NCI-H146 treated with DMSO at 0.1 percent for 48 hours (cell line): ENCODE data around the gene LPCAT3.

ENCODE experiments used
- DNase-seq: peaks from one replicate; lab custom pipeline; 2025; ENCODE audit not compliant: unreplicated experiment; lab: John Stamatoyannopoulos, UW

LPCAT3 gene

GRCh38 chr12:6941267-6941666 is 77.0 kb downstream of the LPCAT3 start:
- no peak for DNase-seq

GRCh38 chr12:6939191-6939540 is 79.1 kb downstream of the LPCAT3 start:
- DNase-seq: no peak

DNA sequence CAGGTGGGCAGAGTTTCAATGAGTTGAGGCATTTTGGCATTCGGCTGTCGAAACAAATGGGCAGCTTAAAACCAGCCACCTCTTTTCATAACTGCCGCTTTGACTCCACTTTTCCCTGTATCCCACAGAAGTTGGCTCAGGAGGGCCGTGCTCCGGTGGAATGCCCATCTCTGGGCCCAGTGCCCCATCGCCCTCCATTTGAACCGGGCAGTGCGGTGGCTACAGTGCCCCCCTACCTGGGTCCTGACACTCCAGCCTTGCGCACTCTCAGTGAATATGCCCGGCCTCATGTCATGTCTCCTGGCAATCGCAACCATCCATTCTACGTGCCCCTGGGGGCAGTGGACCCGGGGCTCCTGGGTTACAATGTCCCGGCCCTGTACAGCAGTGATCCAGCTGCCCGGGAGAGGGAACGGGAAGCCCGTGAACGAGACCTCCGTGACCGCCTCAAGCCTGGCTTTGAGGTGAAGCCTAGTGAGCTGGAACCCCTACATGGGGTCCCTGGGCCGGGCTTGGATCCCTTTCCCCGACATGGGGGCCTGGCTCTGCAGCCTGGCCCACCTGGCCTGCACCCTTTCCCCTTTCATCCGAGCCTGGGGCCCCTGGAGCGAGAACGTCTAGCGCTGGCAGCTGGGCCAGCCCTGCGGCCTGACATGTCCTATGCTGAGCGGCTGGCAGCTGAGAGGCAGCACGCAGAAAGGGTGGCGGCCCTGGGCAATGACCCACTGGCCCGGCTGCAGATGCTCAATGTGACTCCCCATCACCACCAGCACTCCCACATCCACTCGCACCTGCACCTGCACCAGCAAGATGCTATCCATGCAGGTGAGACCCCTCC is 79.7 kb downstream of the LPCAT3 start:
- DNase-seq: no peak

- peak; percentile 98 for DNase-seq
These were observed 80.6 kb downstream of the LPCAT3 start for GRCh38 chr12:6937481-6938352.

- peak; percentile 28 for DNase-seq
These were observed 81.4 kb downstream of the LPCAT3 start for GRCh38 chr12:6936636-6937480.

GRCh38 chr12:6936194-6936635 is 82.1 kb downstream of the LPCAT3 start:
- no peak for DNase-seq

DNA sequence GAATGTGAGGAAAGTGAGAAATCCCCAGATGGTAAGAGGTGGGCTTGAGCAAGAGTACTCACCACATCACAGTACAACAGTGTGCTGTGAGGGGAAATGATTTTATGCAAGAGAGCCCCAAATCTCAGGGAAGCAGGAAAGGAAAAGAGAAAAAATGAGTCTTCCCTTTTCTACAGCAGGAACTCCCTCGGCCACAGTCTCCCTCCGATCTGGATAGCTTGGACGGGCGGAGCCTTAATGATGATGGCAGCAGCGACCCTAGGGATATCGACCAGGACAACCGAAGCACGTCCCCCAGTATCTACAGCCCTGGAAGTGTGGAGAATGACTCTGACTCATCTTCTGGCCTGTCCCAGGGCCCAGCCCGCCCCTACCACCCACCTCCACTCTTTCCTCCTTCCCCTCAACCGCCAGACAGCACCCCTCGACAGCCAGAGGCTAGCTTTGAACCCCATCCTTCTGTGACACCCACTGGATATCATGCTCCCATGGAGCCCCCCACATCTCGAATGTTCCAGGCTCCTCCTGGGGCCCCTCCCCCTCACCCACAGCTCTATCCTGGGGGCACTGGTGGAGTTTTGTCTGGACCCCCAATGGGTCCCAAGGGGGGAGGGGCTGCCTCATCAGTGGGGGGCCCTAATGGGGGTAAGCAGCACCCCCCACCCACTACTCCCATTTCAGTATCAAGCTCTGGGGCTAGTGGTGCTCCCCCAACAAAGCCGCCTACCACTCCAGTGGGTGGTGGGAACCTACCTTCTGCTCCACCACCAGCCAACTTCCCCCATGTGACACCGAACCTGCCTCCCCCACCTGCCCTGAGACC is 82.7 kb downstream of the LPCAT3 start:
- DNase-seq: no peak

DNA sequence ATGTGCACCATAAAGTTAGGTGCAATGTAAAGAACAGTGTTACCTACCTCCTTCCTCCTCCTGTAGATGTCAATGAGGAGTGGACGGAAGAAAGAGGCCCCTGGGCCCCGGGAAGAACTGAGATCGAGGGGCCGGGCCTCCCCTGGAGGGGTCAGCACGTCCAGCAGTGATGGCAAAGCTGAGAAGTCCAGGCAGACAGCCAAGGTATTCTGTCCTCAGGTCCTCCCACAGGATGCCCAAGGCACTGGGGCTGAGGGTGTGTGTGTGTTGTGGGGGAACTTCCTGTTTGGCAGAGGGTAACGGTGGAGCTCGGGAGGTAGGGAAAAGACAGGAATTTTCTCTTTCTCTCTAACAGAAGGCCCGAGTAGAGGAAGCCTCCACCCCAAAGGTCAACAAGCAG is 84.2 kb downstream of the LPCAT3 start:
- DNase-seq: no peak

DNA sequence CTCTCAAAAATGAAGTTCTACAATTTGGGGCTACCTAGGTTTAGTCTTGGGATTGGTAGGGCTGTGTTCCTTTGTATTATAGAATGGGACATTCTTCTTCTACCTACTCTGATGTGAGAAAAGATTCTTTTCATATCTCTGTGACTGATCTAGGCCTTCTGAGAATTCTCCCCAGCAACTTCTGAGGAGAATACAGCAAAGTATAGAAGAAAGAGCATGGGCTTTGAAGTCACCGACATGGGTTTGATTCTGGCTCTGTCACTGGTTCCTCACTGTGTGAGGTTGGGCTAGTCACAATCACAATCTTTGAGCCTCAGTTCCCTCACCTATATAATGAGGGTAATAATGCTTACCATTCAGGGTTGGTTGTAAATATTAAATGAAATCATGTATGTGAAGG is 85.5 kb downstream of the LPCAT3 start:
- DNase-seq: no peak

GRCh38 chr12:6929466-6930452 is 88.5 kb downstream of the LPCAT3 start:
- DNase-seq: no peak

DNA sequence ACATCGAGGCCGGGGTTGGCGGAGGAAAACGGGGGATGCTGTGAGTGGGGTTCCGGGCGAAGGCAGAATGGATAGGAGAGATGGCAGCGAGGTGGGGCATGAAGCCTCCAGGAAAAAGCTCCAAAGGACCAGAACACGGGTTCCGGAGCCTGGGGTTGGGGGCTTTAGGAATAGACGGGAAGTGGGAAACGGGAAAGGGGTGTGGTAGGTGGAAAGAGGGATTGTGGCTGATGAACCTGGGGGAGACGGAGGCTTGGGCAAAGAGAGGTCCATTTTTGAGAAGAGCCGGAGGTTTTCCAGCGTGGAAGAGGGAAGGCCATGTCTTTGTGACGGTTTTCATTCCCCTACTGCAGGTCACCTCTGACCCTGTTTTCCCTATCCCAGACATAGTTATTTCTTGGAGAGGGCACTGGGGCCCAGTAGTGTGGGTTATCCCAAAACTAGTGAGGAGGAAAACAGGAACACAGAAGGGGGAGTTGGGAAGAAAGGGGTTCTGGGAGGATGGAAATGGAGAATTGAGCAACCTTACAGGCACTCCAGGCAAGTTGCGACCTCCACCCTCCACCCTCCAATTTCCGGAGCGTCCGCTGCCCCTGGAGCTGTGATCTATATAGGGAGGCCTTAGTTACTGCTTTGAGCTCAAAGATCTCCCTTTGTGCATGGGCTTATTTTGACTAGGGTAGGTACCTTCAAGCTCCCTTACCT is 89.4 kb downstream of the LPCAT3 start:
- DNase-seq: no peak

- no peak for DNase-seq
These were observed 90.1 kb downstream of the LPCAT3 start for GRCh38 chr12:6928022-6928702.

DNA sequence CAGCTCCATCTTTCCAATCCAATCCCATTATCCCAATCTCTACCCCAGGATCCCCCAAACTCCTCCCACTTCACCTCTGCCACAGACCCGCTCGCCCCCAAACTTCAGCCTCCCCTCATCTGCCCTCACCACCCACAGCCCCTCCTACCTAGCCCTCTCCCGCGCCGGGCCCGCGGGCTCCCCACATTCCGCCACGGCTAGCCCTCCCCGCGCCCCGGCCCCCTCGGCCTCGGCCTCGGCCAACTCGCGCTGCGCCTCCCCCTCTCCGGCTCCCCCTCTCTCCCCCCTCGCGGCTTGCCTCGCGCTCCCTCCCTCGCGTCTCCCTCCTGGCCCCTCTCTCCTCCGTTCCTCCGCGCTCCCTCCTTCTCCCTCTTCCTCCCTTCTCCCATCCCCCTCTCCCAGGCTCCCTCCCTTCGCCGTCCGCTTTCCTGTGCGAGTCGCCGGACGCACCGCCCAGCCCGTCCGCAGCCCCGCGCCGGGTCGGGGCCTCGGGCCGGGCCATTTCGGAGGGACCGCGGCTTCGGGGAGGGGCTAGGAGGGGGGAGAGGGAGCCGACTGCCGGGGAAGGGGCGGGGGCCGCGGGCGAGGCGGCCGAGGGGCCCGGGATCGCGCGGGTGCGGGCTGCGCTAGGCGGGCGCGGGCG is 90.8 kb downstream of the LPCAT3 start, which contains the start of gene ATN1:
TSS of gene ATN1 (plus strand) at position 581 of the 643 bp plus-strand sequence. CDS start 6,043 bp downstream, outside the sequence.
- peak; percentile 75 for DNase-seq
